Testis (tissue), 2 donors: ENCODE data around the gene AATK.

ENCODE experiments used
- CTCF ChIP-seq, 3 experiments: fragments of 450-650 bp in 2 of 3; fragments of 200-600 bp in 1 of 3; sonication (generic) in 1 of 3; IDR thresholded peaks; one replicate each; pipeline ENCODE4 v1.5.1; 2016 to 2019; ENCODE audit warnings: antibody characterized with exemption in 3 of 3, mild to moderate bottlenecking in 2 of 3, moderate library complexity in 1 of 3
- POLR2A ChIP-seq: fragments of 450-650 bp; IDR thresholded peaks from one replicate; pipeline ENCODE4 v1.6.1; 2017; ENCODE audit warnings: antibody characterized with exemption, mild to moderate bottlenecking, moderate library complexity

- TF ChIP-seq CTCF (IDR thresholded peaks at IDR 0.05) (no peak), POLR2A (no peak)
These were observed 34.2 kb upstream of the AATK start for GRCh38 chr17:81200201-81200600.
